HepG2 (cell line): ENCODE results near the gene IRF2. TPM values are rescaled to one million over a fixed set of nuclear protein-coding genes. Genes with fewer than 3 reads are reported as not detected.

ENCODE experiments used
- ATAC-seq: fragments of 200-7000 bp; cut with Tn5 transposase; 3 replicates; pipeline ENCODE4 v1.9.1; 2020; ENCODE audit warnings: mild to moderate bottlenecking, moderate library complexity
- BruUV-seq: library from RNA; stranded (reverse); fragments of 400-500 nt; replicated peaks from 2 replicates; lab custom pipeline; 2021; lab: Mats Ljungman, UMichigan
- CTCF ChIA-PET: fragments of 300-600 bp; formaldehyde crosslinking; extraction: SDS; loops from one replicate; lab custom pipeline; 2021; ENCODE audit warnings: low total read pairs, inconsistent platforms, low intra/inter-chr PET ratio; lab: Yijun Ruan, JAX
- POLR2A ChIA-PET: fragments of 350-600 bp; sonication (Branson Sonifier 250); formaldehyde crosslinking; loops from one replicate; lab custom pipeline; 2020; ENCODE audit warnings: antibody characterized with exemption, inconsistent platforms; lab: Yijun Ruan, JAX
- DNase-seq: peaks from one replicate; pipeline ENCODE4 v3.0.0-alpha.2; 2015; ENCODE audit warnings: low spot score
- FAIRE-seq: peaks from 3 replicates; lab custom pipeline; 2011; peaks lifted over from hg19 to GRCh38; lab: Jason Lieb, UNC
- H2AFZ ChIP-seq: one replicate; pipeline ENCODE4 v1.6.1; 2011; ENCODE audit warnings: low read length, inconsistent platforms
- H3K27ac ChIP-seq: fragments of 300-600 bp; 3 replicates; pipeline ENCODE4 v1.8.0; 2011; ENCODE audit warnings: mixed run types, mild to moderate bottlenecking, mixed read lengths, low read length, inconsistent platforms; ENCODE audit not compliant: insufficient read depth; ENCODE audit errors: extremely low read length
- H3K27me3 ChIP-seq, 2 experiments: fragments of 200-600 bp in 1 of 2; 2 replicates in 1 of 2; 3 replicates in 1 of 2; pipeline versions ENCODE4 v1.6.0 to v1.8.0; 2011; ENCODE audit warnings: low read length in 2 of 2, mild to moderate bottlenecking in 2 of 2, moderate library complexity in 2 of 2, inconsistent platforms in 1 of 2; ENCODE audit not compliant: insufficient read depth in 2 of 2, control insufficient read depth in 1 of 2
- H3K36me3 ChIP-seq, 2 experiments: fragments of 200-600 bp in 1 of 2; replicated peaks in 1 of 2; 2 replicates in 1 of 2; 3 replicates in 1 of 2; pipeline versions ENCODE4 v1.5.1 to v1.8.0; 2011; ENCODE audit warnings: low read length in 2 of 2, inconsistent platforms in 1 of 2; ENCODE audit not compliant: insufficient read depth in 2 of 2, control insufficient read depth in 1 of 2
- H3K4me1 ChIP-seq: 2 replicates; pipeline ENCODE4 v1.5.1; 2012; ENCODE audit warnings: low read length, inconsistent platforms; ENCODE audit not compliant: insufficient read depth
- H3K4me2 ChIP-seq: 2 replicates; pipeline ENCODE4 v1.6.0; 2011; ENCODE audit warnings: low read depth, low read length, inconsistent platforms
- H3K4me3 ChIP-seq, 3 experiments: fragments of 200-600 bp in 1 of 3; sonication (generic), shearing (Covaris generic) in 1 of 3; replicated peaks in 1 of 3; 2 replicates each; pipeline ENCODE4 v1.5.1; 2011 to 2016; ENCODE audit warnings: low read length in 3 of 3, inconsistent platforms in 2 of 3, low read depth in 2 of 3, mild to moderate bottlenecking in 2 of 3, control low read depth in 1 of 3, mixed read lengths in 1 of 3; ENCODE audit not compliant: insufficient read depth in 1 of 3
- H3K79me2 ChIP-seq: one replicate; pipeline ENCODE4 v1.6.1; 2011; ENCODE audit warnings: low read length, inconsistent platforms; ENCODE audit not compliant: insufficient read depth
- H3K9ac ChIP-seq: 2 replicates; pipeline ENCODE4 v1.6.0; 2011; ENCODE audit warnings: mild to moderate bottlenecking, low read depth, low read length, inconsistent platforms; ENCODE audit not compliant: insufficient read depth
- H3K9me3 ChIP-seq: 2 replicates; pipeline ENCODE4 v1.5.1; 2012; ENCODE audit warnings: mild to moderate bottlenecking, low read length
- H4K20me1 ChIP-seq: 2 replicates; pipeline ENCODE4 v1.6.0; 2011; ENCODE audit warnings: inconsistent platforms, mild to moderate bottlenecking, low read length, moderate library complexity; ENCODE audit not compliant: insufficient read depth
- ARNT ChIP-seq: fragments of 450-650 bp; IDR thresholded peaks from 2 replicates; pipeline ENCODE4 v1.6.1; 2017
- EZH2 ChIP-seq: conservative IDR thresholded peaks from 2 replicates; pipeline ENCODE4 v1.6.1; 2012; ENCODE audit warnings: mild to moderate bottlenecking, low read depth, low read length, moderate library complexity
- FOXA1 ChIP-seq, 2 experiments: fragments of 450-650 bp in 1 of 2; sonication (generic) in 1 of 2; formaldehyde crosslinking in 1 of 2; IDR thresholded peaks; 2 replicates each; pipeline versions ENCODE4 v1.4.0 to v1.6.1; 2016 to 2020; ENCODE audit warnings: missing genetic modification reagents in 1 of 2
- REXO4 ChIP-seq: sonication (generic); formaldehyde crosslinking; IDR thresholded peaks from 2 replicates; pipeline ENCODE4 v1.8.0; 2022; ENCODE audit warnings: missing genetic modification reagents, mild to moderate bottlenecking, borderline replicate concordance
- U2AF2 ChIP-seq: fragments of 200-400 bp; formaldehyde crosslinking; IDR thresholded peaks from 2 replicates; pipeline ENCODE4 v1.6.1; 2017; ENCODE audit warnings: low read depth, mild to moderate bottlenecking, low read length
- ZNF180 ChIP-seq: sonication (generic); formaldehyde crosslinking; IDR thresholded peaks from 2 replicates; pipeline ENCODE4 v1.4.0; 2020; ENCODE audit warnings: low read depth, missing genetic modification reagents, borderline replicate concordance
- ZNF30 ChIP-seq: sonication (generic); formaldehyde crosslinking; IDR thresholded peaks from 2 replicates; pipeline ENCODE4 v1.5.0; 2020; ENCODE audit warnings: mild to moderate bottlenecking, missing genetic modification reagents
- ZNF678 ChIP-seq: sonication (generic); formaldehyde crosslinking; IDR thresholded peaks from 2 replicates; pipeline ENCODE4 v1.4.0; 2020; ENCODE audit warnings: mild to moderate bottlenecking, missing genetic modification reagents
- ZNF746 ChIP-seq: sonication (generic); formaldehyde crosslinking; IDR thresholded peaks from 2 replicates; pipeline ENCODE4 v1.8.0; 2022; ENCODE audit warnings: mild to moderate bottlenecking, missing genetic modification reagents
- ZSCAN5A ChIP-seq: sonication (generic); formaldehyde crosslinking; IDR thresholded peaks from 2 replicates; pipeline ENCODE4 v1.8.0; 2022; ENCODE audit warnings: mild to moderate bottlenecking, missing genetic modification reagents, borderline replicate concordance
- WGBS: methylation state at CpG from one replicate; pipeline ENCODE4 v1.1.6; 2017; ENCODE audit warnings: low lambda C conversion rate; 5-methylcytosine and 5-hydroxymethylcytosine counted together
- in situ Hi-C: cut with HindIII; loops from 2 replicates; pipeline ENCODE4 v1.10.0; 2017; ENCODE audit warnings: low pct_unique_long_range_greater_than_20kb; ENCODE audit not compliant: extremely low pct_ligation_motif_present
- intact Hi-C: fragments of 100-400 bp; cut with micrococcal nuclease; formaldehyde crosslinking; loops from one replicate; pipeline ENCODE4 v1.10.0; 2022; ENCODE audit not compliant: unreplicated experiment
- polyA plus RNA-seq, 8 experiments: library from polyadenylated mRNA; depleted of rRNA in 3 of 8; stranded (reverse) in 7 of 8; unstranded in 1 of 8; fragments of >200 nt; fragmentation: Illumina TruSeq in 4 of 8; extraction: Trizol in 4 of 8; gene quantifications; 2 replicates each; pipeline versions ENCODE4 v1.2.1 to v1.2.3, GENCODE V29; 2011 to 2016; ENCODE audit warnings: low read depth in 4 of 8, missing spikeins in 1 of 8, mixed read lengths in 1 of 8; ENCODE audit not compliant: insufficient read depth in 1 of 8
- total RNA-seq, 5 experiments: library from RNA; depleted of rRNA; stranded (reverse); fragments of >200 nt; fragmentation: Illumina TruSeq; extraction: Trizol; gene quantifications; 2 replicates each; pipeline ENCODE4 v1.2.3, GENCODE V29; 2016; ENCODE audit warnings: low read depth in 1 of 5

The IRF2 gene
- total and polyA plus RNA-seq, 2 of the 13 experiments (the other 11 are each of a cell fraction or from before 2014, with no cell fraction given) = 15.5 to 28.8 TPM

GRCh38 chr4:184402239-184402638 lies 72.1 kb downstream of the IRF2 start:
- ATAC-seq = no peak
- POLR2A ChIA-PET = no interaction called here
- H3K27me3 ChIP-seq = no peaks in the 10 kb centered on the region

GRCh38 chr4:184401397-184402171 lies 72.8 kb downstream of the IRF2 start:
- BruUV-seq = no TSS peak
- H3K4me2 ChIP-seq = no peak overlapping the region
- H3K9ac ChIP-seq = no peak overlapping the region
- ATAC-seq = no peak
- H3K79me2 ChIP-seq = no peaks in the 10 kb centered on the region
- H4K20me1 ChIP-seq = no peaks in the 10 kb centered on the region
- intact Hi-C loops (no loop called here), in situ Hi-C loops (no loop called here)
- H3K4me3 ChIP-seq = no peak overlapping the region
- no peaks in the 10 kb centered on the region for H3K9me3 ChIP-seq
- no peak for TF ChIP-seq REXO4
- no peak for TF ChIP-seq EZH2
- peaks cover 28 to 61% of the 10 kb centered on the region in 2 experiments for H3K36me3 ChIP-seq
- no peaks in the 10 kb centered on the region for H3K4me1 ChIP-seq
- no peak for DNase-seq
- 94% methylated on average over 13 of the region's 13 CpGs for WGBS
- H2AFZ ChIP-seq = no peak overlapping the region
- ChIA-PET POLR2A (no interaction called here), CTCF (no interaction called here)
- no peak overlapping the region for H3K27ac ChIP-seq
- no peak for FAIRE-seq
- H3K27me3 ChIP-seq = no peaks in the 10 kb centered on the region

More at GRCh38 chr4:184402239-184402638, 72.1 kb downstream of the IRF2 start:
- H4K20me1 ChIP-seq = no peaks in the 10 kb centered on the region
- no peak overlapping the region for H3K4me2 ChIP-seq
- H3K9me3 ChIP-seq = no peaks in the 10 kb centered on the region
- CTCF ChIA-PET = no interaction called here
- TF ChIP-seq ZNF678 (CRISPR knock-in tag) (no peak), ZNF180 (CRISPR knock-in tag) (no peak), FOXA1 (IDR thresholded peaks at IDR 0.05) (no peak), FOXA1 (CRISPR knock-in tag; IDR thresholded peaks at IDR 0.05) (no peak), ZNF746 (CRISPR knock-in tag) (no peak), ZSCAN5A (no peak), ARNT (no peak), U2AF2 (no peak), ZNF30 (CRISPR knock-in tag) (no peak)
- FAIRE-seq = no peak
- no peak overlapping the region for H3K9ac ChIP-seq
- DNase-seq = no peak
- no peak overlapping the region for H2AFZ ChIP-seq
- intact Hi-C loops = no loop called here
- H3K79me2 ChIP-seq = no peaks in the 10 kb centered on the region
- peaks cover 28 to 61% of the 10 kb centered on the region in 2 experiments for H3K36me3 ChIP-seq
- no TSS peak for BruUV-seq
- WGBS = 95% methylated on average over 12 of the region's 12 CpGs
- no peaks in the 10 kb centered on the region for H3K4me1 ChIP-seq
- H3K4me3 ChIP-seq = no peak overlapping the region
- no peak overlapping the region for H3K27ac ChIP-seq
- in situ Hi-C loops = no loop called here
